GM18526 (cell line): Measurements from ENCODE around the gene MYO1E.

Experiments
- POLR2A ChIP-seq: IDR thresholded peaks from 3 replicates; pipeline ENCODE4 v1.6.1; 2011; ENCODE audit not compliant: insufficient read length; ENCODE audit errors: extremely low read depth

The MYO1E gene

GRCh38 chr15:59274126-59274970 is 98.3 kb downstream of the MYO1E start:
- no peak for TF ChIP-seq POLR2A

GRCh38 chr15:59273234-59273633 is 99.4 kb downstream of the MYO1E start:
- TF ChIP-seq POLR2A, result no peak

GRCh38 chr15:59271595-59272201 is 101.0 kb downstream of the MYO1E start:
- no peak for TF ChIP-seq POLR2A

- TF ChIP-seq POLR2A, result no peak
Measured at GRCh38 chr15:59268852-59269407, 103.7 kb downstream of the MYO1E start.

- TF ChIP-seq POLR2A, result no peak
Measured at GRCh38 chr15:59268168-59268851, 104.4 kb downstream of the MYO1E start.

- TF ChIP-seq POLR2A, result no peak
Measured at GRCh38 chr15:59266028-59266427, 106.6 kb downstream of the MYO1E start.

GRCh38 chr15:59262316-59262715 is 110.4 kb downstream of the MYO1E start:
- TF ChIP-seq POLR2A, result no peak

- no peak for TF ChIP-seq POLR2A
Measured at GRCh38 chr15:59260090-59260489, 112.6 kb downstream of the MYO1E start.

- TF ChIP-seq POLR2A, result no peak
Measured at GRCh38 chr15:59259137-59259943, 113.3 kb downstream of the MYO1E start.

GRCh38 chr15:59258317-59258716 is 114.4 kb downstream of the MYO1E start:
- no peak for TF ChIP-seq POLR2A

GRCh38 chr15:59257140-59257539 is 115.5 kb downstream of the MYO1E start:
- TF ChIP-seq POLR2A, result no peak

GRCh38 chr15:59256482-59256881 is 116.2 kb downstream of the MYO1E start:
- no peak for TF ChIP-seq POLR2A

GRCh38 chr15:59255680-59256336 is 116.9 kb downstream of the MYO1E start:
- TF ChIP-seq POLR2A, result no peak

- no peak for TF ChIP-seq POLR2A
Measured at GRCh38 chr15:59252137-59252536, 120.5 kb downstream of the MYO1E start.
